HG02642 (cell line): ENCODE results near the gene PTPRK.

ENCODE experiments used
- ATAC-seq: cut with Tn5 transposase; IDR thresholded peaks from one replicate; pipeline ENCODE4 v1.9.1; 2021; ENCODE audit warnings: mild to moderate bottlenecking; ENCODE audit not compliant: unreplicated experiment, poor library complexity

The PTPRK gene

GRCh38 chr6:128118401-128118800, 402.0 kb downstream of the PTPRK start:
- ATAC-seq: no peak

GRCh38 chr6:128117916-128118315, 402.5 kb downstream of the PTPRK start:
- ATAC-seq: no peak

GRCh38 chr6:128114164-128114563, 406.2 kb downstream of the PTPRK start:
- no peak for ATAC-seq

GRCh38 chr6:128112494-128112893, 407.9 kb downstream of the PTPRK start:
- ATAC-seq: no peak

- no peak for ATAC-seq
Observed at GRCh38 chr6:128111096-128111495, 409.3 kb downstream of the PTPRK start.

- ATAC-seq: no peak
Observed at GRCh38 chr6:128107682-128108081, 412.7 kb downstream of the PTPRK start.

- ATAC-seq: no peak
Observed at GRCh38 chr6:128099571-128100197, 420.7 kb downstream of the PTPRK start.

- ATAC-seq: peak; percentile 54
Observed at GRCh38 chr6:128098000-128098581, 422.3 kb downstream of the PTPRK start.

GRCh38 chr6:128097009-128097408, 423.4 kb downstream of the PTPRK start:
- ATAC-seq: no peak

- ATAC-seq: no peak
Observed at GRCh38 chr6:128095362-128095761, 425.0 kb downstream of the PTPRK start.

GRCh38 chr6:128079021-128079420, 441.4 kb downstream of the PTPRK start:
- ATAC-seq: no peak

- peak; percentile 77 for ATAC-seq
Observed at GRCh38 chr6:128078276-128078675, 442.1 kb downstream of the PTPRK start.

GRCh38 chr6:128076843-128077242, 443.6 kb downstream of the PTPRK start:
- no peak for ATAC-seq

- ATAC-seq: no peak
Observed at GRCh38 chr6:128074567-128074966, 445.8 kb downstream of the PTPRK start.

- no peak for ATAC-seq
Observed at GRCh38 chr6:128073389-128073788, 447.0 kb downstream of the PTPRK start.

- peak; percentile 83 for ATAC-seq
Observed at GRCh38 chr6:128071212-128071611, 449.2 kb downstream of the PTPRK start.

- no peak for ATAC-seq
Observed at GRCh38 chr6:128070406-128070805, 450.0 kb downstream of the PTPRK start.

- no peak for ATAC-seq
Observed at GRCh38 chr6:128069188-128069587, 451.2 kb downstream of the PTPRK start.

GRCh38 chr6:128068119-128068479, 452.3 kb downstream of the PTPRK start:
- no peak for ATAC-seq

GRCh38 chr6:128067446-128068118, 452.8 kb downstream of the PTPRK start:
- no peak for ATAC-seq

GRCh38 chr6:128065072-128065471, 455.3 kb downstream of the PTPRK start:
- no peak for ATAC-seq

GRCh38 chr6:128064540-128064895, 455.9 kb downstream of the PTPRK start:
- no peak for ATAC-seq
